B cell (primary cell): Measurements from ENCODE around the gene TPO. TPM values are rescaled to one million over a fixed set of nuclear protein-coding genes. Genes with fewer than 3 reads are reported as not detected.

Experiments
- ATAC-seq: fragments of 200-7000 bp; cut with Tn5 transposase; one replicate; pipeline ENCODE4 v1.10.0; 2021; ENCODE audit warnings: low read depth, mild to moderate bottlenecking, moderate number of reproducible peaks, moderate library complexity
- CTCF ChIA-PET: fragments of 350-600 bp; sonication (Branson Sonifier 250); formaldehyde crosslinking; loops from one replicate; lab custom pipeline; 2021; ENCODE audit warnings: antibody characterized with exemption, inconsistent platforms; lab: Charles Lee
- POLR2A ChIA-PET: fragments of 350-600 bp; sonication (Branson Sonifier 250); formaldehyde crosslinking; loops from one replicate; lab custom pipeline; 2021; ENCODE audit warnings: antibody characterized with exemption; lab: Charles Lee
- DNase-seq: peaks from one replicate; pipeline ENCODE4 v3.0.0; 2013
- H2AFZ ChIP-seq: 2 replicates; pipeline ENCODE4 v1.6.1; 2012; ENCODE audit warnings: mild to moderate bottlenecking, low read depth, low read length; ENCODE audit not compliant: insufficient read depth, poor library complexity, severe bottlenecking
- H3K27ac ChIP-seq, 2 donors: 1 replicate in 1 of 2; 2 replicates in 1 of 2; pipeline ENCODE4 v1.5.1; 2012 to 2013; ENCODE audit warnings: low read length in 2 of 2, mild to moderate bottlenecking in 2 of 2, moderate library complexity in 1 of 2
- H3K27me3 ChIP-seq, 4 experiments: fragments of 200-600 bp in 1 of 4; sonication (generic) in 1 of 4; replicated peaks in 1 of 4; 1 replicate in 2 of 4; 2 replicates in 2 of 4; pipeline versions ENCODE4 v1.6.1 to v1.7.0; 2013 to 2016; ENCODE audit warnings: low read length in 3 of 4, mild to moderate bottlenecking in 2 of 4, mixed read lengths in 1 of 4, moderate library complexity in 1 of 4; ENCODE audit not compliant: insufficient read depth in 4 of 4, control insufficient read depth in 3 of 4; ENCODE audit errors: control extremely low read depth in 1 of 4
- H3K36me3 ChIP-seq, 2 experiments: replicated peaks in 1 of 2; 1 replicate in 1 of 2; 2 replicates in 1 of 2; pipeline versions ENCODE4 v1.6.1 to v1.7.1; 2013; ENCODE audit warnings: low read length in 1 of 2; ENCODE audit not compliant: insufficient read depth in 2 of 2, control insufficient read depth in 1 of 2; ENCODE audit errors: control extremely low read depth in 1 of 2, extremely low read depth in 1 of 2
- H3K4me1 ChIP-seq, 2 donors: fragments of 200-600 bp in 1 of 2; sonication (generic) in 1 of 2; 1 replicate in 1 of 2; 2 replicates in 1 of 2; pipeline versions ENCODE4 v1.5.1 to v1.6.1; 2013 to 2017; ENCODE audit warnings: low read length in 2 of 2; ENCODE audit not compliant: control insufficient read depth in 2 of 2, insufficient read depth in 2 of 2
- H3K4me2 ChIP-seq: replicated peaks from 2 replicates; pipeline ENCODE3; 2012; ENCODE audit warnings: mild to moderate bottlenecking, low read depth, low read length; ENCODE audit not compliant: poor library complexity, severe bottlenecking
- H3K4me3 ChIP-seq, 5 experiments: fragments of 200-600 bp in 1 of 5; sonication (generic) in 1 of 5; 1 replicate in 3 of 5; 2 replicates in 2 of 5; pipeline versions ENCODE4 v1.5.1 to v1.7.0; 2011 to 2016; ENCODE audit warnings: low read length in 4 of 5, mild to moderate bottlenecking in 4 of 5, low read depth in 2 of 5, control low read depth in 1 of 5, moderate library complexity in 1 of 5; ENCODE audit not compliant: insufficient read depth in 1 of 5; ENCODE audit errors: control extremely low read depth in 1 of 5, extremely low read depth in 1 of 5
- H3K79me2 ChIP-seq: fragments of 200-600 bp; sonication (generic); one replicate; pipeline ENCODE4 v1.6.0; 2016; ENCODE audit warnings: low read length; ENCODE audit not compliant: control insufficient read depth, insufficient read depth
- H3K9ac ChIP-seq: fragments of 200-600 bp; sonication (generic); 2 replicates; pipeline ENCODE4 v1.6.1; 2017; ENCODE audit warnings: mild to moderate bottlenecking, low read length, moderate library complexity
- H3K9me3 ChIP-seq, 3 donors: one replicate each; pipeline versions ENCODE4 v1.6.1 to v1.7.1; 2013; ENCODE audit warnings: low read length in 2 of 3; ENCODE audit not compliant: control insufficient read depth in 2 of 3, insufficient read depth in 1 of 3; ENCODE audit errors: control extremely low read depth in 1 of 3
- H4K20me1 ChIP-seq: 2 replicates; pipeline ENCODE4 v1.6.0; 2012; ENCODE audit warnings: mild to moderate bottlenecking, low read length; ENCODE audit not compliant: insufficient read depth, control insufficient read depth, poor library complexity, severe bottlenecking
- H3K27ac Mint-ChIP-seq: one replicate; pipeline ENCODE4 v1.8.0; 2021; ENCODE audit warnings: mixed read lengths
- H3K27me3 Mint-ChIP-seq: one replicate; pipeline ENCODE4 v1.8.0; 2021; ENCODE audit warnings: mixed read lengths
- H3K4me1 Mint-ChIP-seq: one replicate; pipeline ENCODE4 v1.8.0; 2021; ENCODE audit warnings: mixed read lengths
- H3K4me3 Mint-ChIP-seq: one replicate; pipeline ENCODE4 v1.8.0; 2021; ENCODE audit warnings: mixed read lengths
- H3K9me3 Mint-ChIP-seq: one replicate; pipeline ENCODE4 v1.8.0; 2022; ENCODE audit warnings: mixed read lengths; ENCODE audit not compliant: insufficient read depth
- CTCF ChIP-seq: fragments of 200-600 bp; IDR thresholded peaks from one replicate; pipeline ENCODE4 v1.8.0; 2022; ENCODE audit warnings: antibody characterized with exemption, mild to moderate bottlenecking
- EZH2 ChIP-seq: IDR thresholded peaks from 2 replicates; pipeline ENCODE4 v1.6.1; 2012; ENCODE audit warnings: borderline replicate concordance, low read depth, mild to moderate bottlenecking, moderate library complexity, low read length; ENCODE audit not compliant: insufficient read depth, poor library complexity, severe bottlenecking
- WGBS: methylation state at CpG from one replicate; pipeline ENCODE4 v1.1.5; 2013; ENCODE audit warnings: missing lambda C conversion rate; ENCODE audit not compliant: insufficient coverage; 5-methylcytosine and 5-hydroxymethylcytosine counted together
- intact Hi-C: fragments of 100-400 bp; cut with micrococcal nuclease; formaldehyde crosslinking; loops from one replicate; pipeline ENCODE4 v1.10.0; 2022
- polyA plus RNA-seq: library from polyadenylated mRNA; depleted of rRNA; stranded (reverse); fragments of >200 nt; gene quantifications from 2 replicates; pipeline ENCODE4 v1.2.3, GENCODE V29; 2012
- total RNA-seq, 2 donors: library from RNA; stranded (reverse); fragments of 120-200 nt in 1 of 2; gene quantifications; 1 replicate in 1 of 2; 2 replicates in 1 of 2; pipeline versions ENCODE4 v1.2.3 to v1.2.4, GENCODE V29; 2013 to 2022

Gene TPO
- total and polyA plus RNA-seq, 2 donors (not counting 1 experiment from before 2014, with no cell fraction given) = not detected

- Histone ChIP-seq H3K79me2 (no peaks in the 10 kb centered on the region), H4K20me1 (no peaks in the 10 kb centered on the region), H2AFZ (no peak overlapping the region), H3K36me3 (no peaks in the 10 kb centered on the region), H3K4me3 (no peak overlapping the region), H3K9ac (no peak overlapping the region), H3K9me3 (no peaks in the 10 kb centered on the region), H3K4me1 (no peaks in the 10 kb centered on the region), H3K4me2 (no peak overlapping the region), H3K27me3 (no peaks in the 10 kb centered on the region), H3K27ac (no peak overlapping the region)
- H3K9me3 Mint-ChIP-seq = no peaks in the 10 kb centered on the region
- H3K4me1 Mint-ChIP-seq = no peaks in the 10 kb centered on the region
- POLR2A ChIA-PET = no interaction called here
- peaks cover 11% of the 10 kb centered on the region for H3K27me3 Mint-ChIP-seq
- ATAC-seq (no peak), DNase-seq (no peak)
- H3K4me3 Mint-ChIP-seq = no peak overlapping the region
- 94% methylated on average over 25 of the region's 25 CpGs for WGBS
- intact Hi-C loops = no loop called here
- CTCF ChIA-PET = interaction anchor here (2.1 kb wide), 1 partner anchor 10 kb away, joined by 5 read pairs; no protein-coding TSS in a partner anchor
- TF ChIP-seq EZH2 (no peak), CTCF (no peak)
- H3K27ac Mint-ChIP-seq = no peak overlapping the region
Observed at GRCh38 chr2:1540481-1540880, 127.2 kb downstream of the TPO start.

- Mint-ChIP-seq H3K9me3 (no peaks in the 10 kb centered on the region), H3K27ac (no peak overlapping the region), H3K4me3 (no peak overlapping the region), H3K4me1 (peaks cover under 1% of the 10 kb centered on the region), H3K27me3 (peaks cover 11% of the 10 kb centered on the region)
- no peaks in the 10 kb centered on the region for H3K27me3 ChIP-seq
- TF ChIP-seq EZH2 (no peak), CTCF (no peak)
- POLR2A ChIA-PET = no interaction called here
- H3K9me3 ChIP-seq = no peaks in the 10 kb centered on the region
- DNase-seq (no peak), ATAC-seq (no peak)
- peaks cover 1 to 3% of the 10 kb centered on the region in 2 donors for H3K4me1 ChIP-seq
- H3K9ac ChIP-seq = no peak overlapping the region
- intact Hi-C loops = no loop called here
- H3K36me3 ChIP-seq = no peaks in the 10 kb centered on the region
- WGBS = 80% methylated on average over 2 of the region's 6 CpGs
- no peak overlapping the region for H3K4me2 ChIP-seq
- CTCF ChIA-PET = interaction anchor here (2.1 kb wide), 1 partner anchor 9 kb away, joined by 5 read pairs; no protein-coding TSS in a partner anchor
- no peaks in the 10 kb centered on the region for H4K20me1 ChIP-seq
- no peak overlapping the region for H3K4me3 ChIP-seq
- H2AFZ ChIP-seq = no peak overlapping the region
- no peak overlapping the region for H3K27ac ChIP-seq
- no peaks in the 10 kb centered on the region for H3K79me2 ChIP-seq
Observed at GRCh38 chr2:1541040-1541439, 127.8 kb downstream of the TPO start.
